HEK293 (cell line): Measurements from ENCODE around the gene SLC25A42.
A peak's percentile ranks its signal among the peaks of the same experiment; 100 is the strongest.

ENCODE experiments used
- CTCF ChIA-PET: fragments of 350-600 bp; formaldehyde crosslinking; extraction: SDS; loops from one replicate; lab custom pipeline; 2021; ENCODE audit warnings: antibody characterized with exemption; lab: Yijun Ruan, JAX
- POLR2A ChIA-PET: fragments of 300-600 bp; formaldehyde crosslinking; extraction: SDS; loops from one replicate; lab custom pipeline; 2020; ENCODE audit warnings: antibody characterized with exemption, inconsistent platforms; lab: Yijun Ruan, JAX
- H3K27ac ChIP-seq: fragments of 200-500 bp; sonication (Bioruptor generic); 2 replicates; pipeline ENCODE4 v1.5.1; 2014; ENCODE audit warnings: low read depth, low read length, control low read depth, inconsistent platforms; ENCODE audit errors: extremely low read depth
- H3K36me3 ChIP-seq, 2 experiments: fragments of 200-500 bp in 1 of 2; sonication (Bioruptor generic) in 1 of 2; 1 replicate in 1 of 2; 2 replicates in 1 of 2; pipeline ENCODE4 v1.5.1; 2014 to 2017; ENCODE audit warnings: inconsistent platforms in 2 of 2, low read length in 2 of 2; ENCODE audit not compliant: control insufficient read depth in 2 of 2, insufficient read depth in 1 of 2
- H3K4me1 ChIP-seq: fragments of 200-500 bp; sonication (Bioruptor generic); 2 replicates; pipeline ENCODE4 v1.5.1; 2014; ENCODE audit warnings: mild to moderate bottlenecking, low read length, inconsistent platforms; ENCODE audit not compliant: control insufficient read depth, insufficient read depth
- H3K4me3 ChIP-seq: 2 replicates; pipeline ENCODE4 v1.5.1; 2011; ENCODE audit warnings: low read depth, mild to moderate bottlenecking, control low read depth, low read length, moderate library complexity
- H3K9me3 ChIP-seq: fragments of 200-500 bp; sonication (Bioruptor generic); 2 replicates; pipeline ENCODE4 v1.5.1; 2014; ENCODE audit warnings: low read depth, low read length, inconsistent platforms; ENCODE audit not compliant: control insufficient read depth, insufficient read depth
- CTCF ChIP-seq: fragments of 450-650 bp; formaldehyde crosslinking; IDR thresholded peaks from 2 replicates; pipeline ENCODE4 v1.5.1; 2016; ENCODE audit warnings: missing biosample characterization, missing genetic modification characterization
- GLIS1 ChIP-seq: fragments of 450-650 bp; formaldehyde crosslinking; IDR thresholded peaks from 2 replicates; pipeline ENCODE4 v1.5.1; 2016; ENCODE audit warnings: missing biosample characterization, missing genetic modification characterization
- KLF16 ChIP-seq: fragments of 450-650 bp; formaldehyde crosslinking; IDR thresholded peaks from 2 replicates; pipeline ENCODE4 v1.5.1; 2017; ENCODE audit warnings: missing biosample characterization, missing genetic modification characterization
- MEIS1 ChIP-seq: sonication (generic); formaldehyde crosslinking; IDR thresholded peaks from 2 replicates; pipeline ENCODE4 v1.8.1; 2022; ENCODE audit warnings: missing genetic modification reagents, mild to moderate bottlenecking, borderline replicate concordance
- REPIN1 ChIP-seq: fragments of 450-650 bp; formaldehyde crosslinking; IDR thresholded peaks from 2 replicates; pipeline ENCODE4 v1.5.1; 2017; ENCODE audit warnings: missing biosample characterization, missing genetic modification characterization, low read depth
- SCRT2 ChIP-seq: fragments of 450-650 bp; formaldehyde crosslinking; IDR thresholded peaks from 2 replicates; pipeline ENCODE4 v1.5.1; 2016; ENCODE audit warnings: missing biosample characterization, missing genetic modification characterization
- SETDB1 ChIP-seq: IDR thresholded peaks from one replicate; pipeline ENCODE4 v1.6.1; 2017; ENCODE audit warnings: mild to moderate bottlenecking, low read length, moderate library complexity, mixed read lengths; ENCODE audit not compliant: insufficient read length
- SP2 ChIP-seq: fragments of 450-650 bp; formaldehyde crosslinking; IDR thresholded peaks from 2 replicates; pipeline ENCODE4 v1.5.1; 2016; ENCODE audit warnings: missing biosample characterization, missing genetic modification characterization
- ZNF555 ChIP-seq: fragments of 450-650 bp; formaldehyde crosslinking; conservative IDR thresholded peaks from 2 replicates; pipeline ENCODE4 v1.5.1; 2017; ENCODE audit warnings: missing biosample characterization, mild to moderate bottlenecking, missing genetic modification characterization, inconsistent platforms
- ZNF600 ChIP-seq: fragments of 450-650 bp; formaldehyde crosslinking; IDR thresholded peaks from 2 replicates; pipeline ENCODE4 v1.5.1; 2016; ENCODE audit warnings: missing biosample characterization, missing genetic modification characterization
- ZNF621 ChIP-seq: fragments of 450-650 bp; formaldehyde crosslinking; IDR thresholded peaks from 2 replicates; pipeline ENCODE4 v1.5.1; 2017; ENCODE audit warnings: missing biosample characterization, missing genetic modification characterization
- ZNF664 ChIP-seq: fragments of 450-650 bp; formaldehyde crosslinking; IDR thresholded peaks from 2 replicates; pipeline ENCODE4 v1.5.1; 2016; ENCODE audit warnings: missing biosample characterization, missing genetic modification characterization
- ZXDB ChIP-seq: fragments of 450-650 bp; formaldehyde crosslinking; IDR thresholded peaks from 2 replicates; pipeline ENCODE4 v1.5.1; 2016; ENCODE audit warnings: missing biosample characterization, missing genetic modification characterization

The SLC25A42 gene

DNA sequence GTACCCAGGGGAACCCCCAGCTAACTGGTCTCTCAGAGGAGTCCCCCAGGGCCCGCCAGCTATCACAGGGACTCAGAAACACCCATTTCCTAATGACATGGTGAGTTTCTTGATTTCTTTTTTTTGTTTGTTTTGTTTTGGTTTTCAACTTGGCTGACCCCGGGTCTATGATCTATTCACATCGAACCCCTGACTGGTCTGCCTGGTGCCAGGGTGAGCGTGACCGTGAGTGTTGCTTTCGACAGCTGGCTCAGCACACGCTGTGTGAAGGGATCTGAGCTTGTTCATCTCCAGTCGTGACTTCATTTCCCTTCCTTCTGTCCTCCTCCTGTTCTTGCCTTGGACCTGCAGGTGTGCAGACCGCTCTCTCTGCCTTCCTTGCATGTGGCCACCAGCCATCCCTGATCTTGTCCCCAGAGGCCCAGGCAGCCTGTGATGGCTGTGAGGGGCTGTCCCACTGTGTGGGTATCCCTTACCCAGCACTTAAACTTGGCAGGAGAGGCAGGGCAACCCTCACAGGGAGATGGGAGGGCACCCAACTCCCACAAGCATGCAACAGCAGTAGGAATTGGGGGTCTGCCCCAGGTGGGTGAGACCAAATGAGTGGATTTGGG is 48.3 kb downstream of the SLC25A42 start:
- TF ChIP-seq ZXDB (no peak), GLIS1 (tag by site-specific recombination) (peak; percentile 53)
- TF ChIP-seq, all 188 proteins: peak for 1
- no peak overlapping the region for H3K4me3 ChIP-seq
- H3K27ac ChIP-seq: no peak overlapping the region
- H3K4me1 ChIP-seq: 0 out of 2 replicates have a peak, but pooled peaks cover 3% of the 10 kb centered on the region
- H3K9me3 ChIP-seq: no peaks in the 10 kb centered on the region
- peaks cover 7 to 9% of the 10 kb centered on the region in 2 experiments; a peak in 2 of 3 replicates for H3K36me3 ChIP-seq
- ChIA-PET CTCF (interaction anchor here (0.6 to 1.7 kb wide), 4 partner anchors 48 to 218 kb away, joined by 3 to 4 read pairs (median 3); partner anchors contain the start of gene SLC25A42), POLR2A (no interaction called here)

DNA sequence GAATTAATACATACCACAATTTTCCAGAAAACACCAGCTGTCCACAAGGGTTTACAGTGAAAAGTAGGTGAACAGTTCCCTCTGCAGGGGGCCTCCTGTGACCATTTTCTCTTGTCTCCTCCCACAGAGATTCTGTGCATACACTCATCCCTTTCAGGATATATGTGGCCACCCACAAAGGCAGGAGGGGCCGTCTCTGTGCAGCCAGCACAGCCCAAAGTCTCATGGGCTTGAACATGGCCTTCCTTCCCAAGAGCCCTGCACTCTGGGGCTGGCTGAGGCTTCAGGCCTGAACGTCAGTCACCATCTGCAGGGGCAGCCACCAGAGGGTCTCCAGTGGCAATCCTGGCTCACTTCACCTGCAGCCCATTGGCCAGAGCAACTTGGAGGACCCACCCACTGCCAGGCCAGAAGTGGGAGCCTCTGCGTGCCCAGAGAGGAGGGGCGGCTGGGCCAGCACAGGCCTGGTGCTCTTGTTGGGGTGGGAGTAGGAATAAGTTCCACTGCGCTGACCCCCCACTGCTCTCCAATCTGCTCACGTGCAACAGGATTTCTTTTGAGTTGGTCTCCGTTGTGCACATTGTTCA is 49.3 kb downstream of the SLC25A42 start:
- Histone ChIP-seq H3K9me3 (no peaks in the 10 kb centered on the region), H3K4me3 (no peak overlapping the region), H3K27ac (no peak overlapping the region), H3K36me3 (peaks cover 7 to 8% of the 10 kb centered on the region in 2 experiments; a peak in 2 of 3 replicates), H3K4me1 (0 out of 2 replicates have a peak, but pooled peaks cover 3% of the 10 kb centered on the region)
- TF ChIP-seq ZNF555: no peak
- TF ChIP-seq CTCF (tag by site-specific recombination): peak; percentile 16; the same call in 1 of the 2 replicates
- no peak for TF ChIP-seq REPIN1 (tag by site-specific recombination)
- peak; percentile 93 for TF ChIP-seq GLIS1 (tag by site-specific recombination)
- peak; percentile 27; the same call in 1 of the 2 replicates for TF ChIP-seq ZNF600 (tag by site-specific recombination)
- TF ChIP-seq SCRT2 (tag by site-specific recombination): 0 out of 2 replicates have a peak, but pooled peaks have one; percentile 21
- peak; percentile 36 for TF ChIP-seq SP2
- ChIA-PET POLR2A (interaction anchor here (0.7 kb wide), 1 partner anchor 215 kb away, joined by 3 read pairs; no protein-coding TSS in a partner anchor), CTCF (interaction anchor here (0.6 to 1.7 kb wide), 5 partner anchors 28 to 212 kb away, joined by 3 to 12 read pairs (median 4); partner anchors contain the start of gene SLC25A42)

DNA sequence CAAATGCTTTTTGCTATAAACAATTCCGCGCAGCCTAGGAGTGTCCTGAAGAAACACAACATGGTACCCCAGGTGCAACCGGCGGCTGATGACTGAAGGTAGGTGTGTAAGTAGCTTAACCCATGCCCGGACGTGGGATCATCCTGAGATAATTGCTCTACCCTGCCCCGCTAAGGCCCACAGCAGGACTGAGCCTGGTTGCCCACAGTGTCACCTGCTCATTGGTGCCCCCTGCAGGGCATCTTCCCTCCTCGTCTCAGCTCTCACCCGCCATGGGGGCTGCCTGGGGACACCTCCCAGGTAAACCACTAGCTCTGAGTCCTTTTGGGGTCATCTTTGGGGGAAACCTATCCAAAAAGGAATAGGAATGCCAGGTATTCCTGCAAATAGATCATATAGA is 52.2 kb downstream of the SLC25A42 start:
- CTCF ChIA-PET: interaction anchor here (0.6 to 2.9 kb wide), 12 partner anchors 9 to 979 kb away, joined by 3 to 12 read pairs (median 4); no protein-coding TSS in a partner anchor
- POLR2A ChIA-PET: no interaction called here

More for the DNA sequence above, 52.2 kb downstream of the SLC25A42 start:
- no peak for TF ChIP-seq KLF16 (tag by site-specific recombination)
- no peak for TF ChIP-seq ZNF664
- TF ChIP-seq CTCF (tag by site-specific recombination): peak; percentile 40; the same call in 1 of the 2 replicates
- TF ChIP-seq ZNF621 (tag by site-specific recombination): no peak
- TF ChIP-seq SETDB1: no peak
- TF ChIP-seq MEIS1 (CRISPR knock-in tag): no peak
- Histone ChIP-seq H3K9me3 (no peaks in the 10 kb centered on the region), H3K27ac (no peak overlapping the region), H3K36me3 (peaks cover 13 to 30% of the 10 kb centered on the region in 2 experiments; a peak in 2 of 3 replicates), H3K4me1 (0 out of 2 replicates have a peak, but pooled peaks cover 3% of the 10 kb centered on the region), H3K4me3 (no peak overlapping the region)
